KBM-7 (cell line): ENCODE data around the gene ZNF224.

ENCODE experiments used
- DNase-seq: peaks from one replicate; pipeline ENCODE4 v3.0.0-alpha.2; 2015
- in situ Hi-C: fragments of 300-500 bp; cut with MboI; formaldehyde crosslinking; loops from 2 replicates; pipeline ENCODE4 v1.14.3; 2020; ENCODE audit warnings: low sequenced_read_pairs, low pct_unique_long_range_greater_than_20kb, mixed read lengths

The ZNF224 gene

DNA sequence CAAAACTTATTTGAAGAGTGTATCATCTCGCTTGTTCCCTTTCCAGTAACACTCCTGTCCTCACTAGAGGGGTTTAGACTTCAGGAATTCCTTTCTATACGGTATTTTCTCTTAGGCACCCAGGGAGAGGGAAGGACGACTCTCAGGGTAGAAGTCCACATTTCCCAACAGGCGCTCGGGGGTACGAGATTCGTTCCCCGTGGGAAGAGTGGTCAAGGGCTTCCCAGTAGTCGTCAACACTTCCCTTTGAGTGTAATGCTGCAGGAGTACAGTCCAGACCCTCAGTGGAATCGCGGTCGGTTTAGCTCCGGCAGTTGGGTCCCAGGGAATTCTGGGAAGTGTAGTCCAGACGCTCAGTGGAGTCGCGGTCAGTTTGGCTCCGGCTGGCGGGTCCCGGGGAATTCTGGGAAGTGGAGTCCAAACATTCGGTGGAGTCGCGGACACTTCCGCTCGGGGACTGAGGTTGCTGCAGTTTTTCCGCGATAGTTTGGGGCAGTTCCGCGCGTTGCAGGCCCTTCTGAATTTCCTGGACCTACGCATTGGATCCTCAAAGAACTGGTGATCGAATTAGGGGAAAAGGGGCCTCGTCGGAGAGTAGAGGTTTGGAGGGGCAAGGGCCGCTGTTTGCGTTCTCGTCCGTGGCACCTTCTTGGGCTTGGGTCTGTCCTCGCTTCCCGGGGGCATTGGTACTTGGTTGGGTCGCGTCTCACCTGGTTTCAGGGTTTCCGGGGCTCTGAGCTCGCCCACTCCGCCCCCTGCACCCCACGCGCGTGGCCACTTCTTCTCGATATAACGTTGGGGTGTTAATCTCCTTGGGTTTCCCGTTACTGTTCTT is at the start of gene ZNF224:
Gene ZNF224 (plus strand): TSS at position 431 of the 835 bp plus-strand sequence. CDS start 3,513 bp downstream, outside the sequence.
- peak; percentile 93 for DNase-seq
- in situ Hi-C loops: no loop called here

DNA sequence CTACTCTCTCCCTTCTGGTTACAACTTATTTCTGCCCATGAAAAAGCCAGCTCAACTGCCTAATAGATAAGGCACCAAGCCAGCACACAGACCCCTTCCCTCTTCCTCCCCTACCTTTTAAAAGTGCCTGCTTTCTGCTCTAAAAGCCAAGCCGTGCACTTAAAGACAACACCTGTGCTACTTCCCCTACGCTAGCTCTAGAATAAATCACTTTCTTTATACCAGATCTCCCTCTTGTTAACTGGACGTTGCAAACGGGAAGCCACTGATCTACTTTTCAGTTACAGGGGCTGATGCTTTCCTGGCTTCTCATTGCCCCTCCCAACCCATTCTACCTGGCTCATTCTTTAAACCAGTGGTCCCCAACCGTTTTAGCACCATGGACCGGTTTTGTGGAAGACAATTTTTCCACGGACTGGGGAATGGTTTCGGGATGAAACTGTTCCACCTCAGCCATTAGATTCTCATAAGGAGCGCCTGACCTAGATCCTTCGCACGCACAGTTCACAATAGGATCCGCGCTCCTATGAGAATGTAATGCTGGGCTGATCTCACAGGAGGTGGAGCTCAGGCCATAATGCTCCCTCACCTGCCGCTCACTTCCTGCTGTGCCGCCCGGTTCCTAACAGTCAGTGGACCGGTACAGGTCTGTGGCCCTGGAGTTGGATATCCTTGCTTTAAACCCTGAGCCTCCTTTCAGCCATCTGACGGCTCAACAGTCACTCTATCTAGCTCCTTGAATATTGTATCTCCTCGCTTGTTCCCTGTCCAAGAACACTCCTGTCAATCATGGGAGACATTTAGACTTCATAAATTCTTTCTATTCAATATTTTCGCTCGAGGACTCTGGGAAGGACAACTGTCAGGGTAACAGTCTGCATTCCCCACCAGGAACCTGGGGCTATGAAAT is 43.2 kb upstream of the ZNF224 start:
- in situ Hi-C loops: no loop called here
- DNase-seq: no peak

DNA sequence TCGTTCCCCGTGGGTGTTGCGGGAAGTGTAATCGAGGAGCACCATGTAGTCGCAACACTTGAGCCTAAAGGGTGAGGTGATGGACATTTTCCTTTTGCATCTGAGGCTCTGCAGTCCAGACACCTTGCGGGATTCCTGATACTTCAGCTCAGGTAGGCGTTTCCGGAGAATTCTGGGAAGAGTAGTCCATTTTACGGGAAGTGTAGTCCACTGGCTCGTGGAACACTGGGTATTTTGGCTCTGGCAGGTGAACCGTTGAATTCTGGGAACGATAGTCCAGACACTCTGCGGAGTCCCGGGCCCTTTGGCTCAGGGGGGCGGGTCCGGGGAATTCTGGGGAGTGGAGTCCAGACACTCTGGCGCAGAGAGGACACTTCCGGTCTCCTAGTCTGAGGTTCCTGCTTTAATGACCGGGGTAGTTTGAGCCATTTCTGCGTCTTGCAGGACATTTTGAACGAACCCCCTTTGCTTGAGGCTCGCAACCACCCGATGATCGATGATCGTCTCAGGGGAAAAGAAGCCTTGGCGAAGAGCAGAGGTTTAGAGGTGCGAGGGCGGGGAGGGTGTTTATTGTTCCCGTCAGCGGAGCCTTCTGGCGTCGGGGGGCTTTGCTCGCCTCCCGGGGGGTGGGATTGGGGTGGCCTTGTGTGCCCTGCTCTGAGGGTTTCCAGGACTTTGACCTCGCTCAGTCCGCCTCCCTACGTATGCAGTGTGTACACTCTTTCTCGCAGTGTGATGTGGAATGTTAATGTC is 42.3 kb upstream of the ZNF224 start, which contains the start of gene ZNF223:
Gene ZNF223 (plus strand): TSS at position 387 of the 753 bp plus-strand sequence. CDS start 3,141 bp downstream, outside the sequence.
- in situ Hi-C loops: no loop called here

DNA sequence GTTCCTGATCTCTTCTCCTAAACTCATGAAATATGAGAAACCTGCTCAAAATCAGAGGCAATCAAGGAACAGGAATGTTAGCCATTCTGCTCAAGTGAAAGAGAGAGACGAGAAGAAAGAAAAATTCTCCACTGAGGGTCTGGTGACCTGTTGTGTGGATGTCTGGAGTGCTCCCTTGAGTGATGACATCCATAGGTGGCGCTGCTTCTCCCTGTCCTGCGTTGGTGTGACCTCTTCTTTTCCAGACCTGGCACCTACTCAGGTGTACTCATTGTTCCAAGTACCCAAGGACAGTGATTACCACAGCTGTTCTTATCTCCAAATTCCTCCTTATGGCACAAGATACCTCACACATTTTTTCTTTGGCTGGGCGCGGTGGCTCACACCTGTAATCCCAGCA is 38.3 kb upstream of the ZNF224 start:
- DNase-seq: no peak
- in situ Hi-C loops: no loop called here

More for the DNA sequence above, 42.3 kb upstream of the ZNF224 start, which contains the start of gene ZNF223:
- DNase-seq: no peak

DNA sequence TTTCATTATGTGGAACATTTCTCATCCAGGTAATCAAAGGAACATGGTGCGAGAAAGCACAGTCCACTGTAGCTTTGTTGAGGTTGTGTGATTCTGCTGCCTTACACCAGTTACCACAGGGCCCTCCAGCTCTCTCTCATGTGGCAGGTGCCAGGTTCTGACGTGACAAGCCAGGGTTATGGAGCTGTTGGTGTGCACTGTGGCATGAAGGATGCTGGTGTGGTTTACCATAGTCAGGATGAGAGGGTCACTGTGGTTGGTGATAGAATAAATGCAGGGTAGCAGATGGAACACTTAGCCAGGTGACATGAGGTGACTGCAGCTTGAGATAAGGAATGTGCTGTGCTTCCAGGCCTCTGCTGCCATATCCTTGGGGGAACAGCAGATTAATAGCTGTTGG is 34.9 kb upstream of the ZNF224 start:
- no peak for DNase-seq
- in situ Hi-C loops: no loop called here

DNA sequence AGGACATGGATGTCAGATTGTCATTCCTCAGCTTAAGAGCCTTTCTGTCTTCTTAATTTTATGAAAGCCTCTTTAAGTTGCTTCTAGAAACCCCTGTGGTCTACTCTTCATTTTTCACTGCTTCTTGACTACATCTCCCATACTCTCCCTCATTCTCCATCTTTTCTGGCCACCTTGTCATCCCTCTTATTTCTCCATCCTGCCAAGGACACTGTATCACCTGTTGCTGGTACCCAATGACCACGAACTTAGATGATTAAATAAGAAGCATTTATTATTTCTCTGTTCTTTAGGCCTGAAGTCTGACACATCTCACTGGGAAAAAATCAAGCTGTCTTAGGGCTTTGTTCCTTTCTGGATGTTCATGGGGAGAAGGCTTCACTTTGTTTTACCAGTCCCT is 33.1 kb upstream of the ZNF224 start:
- in situ Hi-C loops: no loop called here
- no peak for DNase-seq

DNA sequence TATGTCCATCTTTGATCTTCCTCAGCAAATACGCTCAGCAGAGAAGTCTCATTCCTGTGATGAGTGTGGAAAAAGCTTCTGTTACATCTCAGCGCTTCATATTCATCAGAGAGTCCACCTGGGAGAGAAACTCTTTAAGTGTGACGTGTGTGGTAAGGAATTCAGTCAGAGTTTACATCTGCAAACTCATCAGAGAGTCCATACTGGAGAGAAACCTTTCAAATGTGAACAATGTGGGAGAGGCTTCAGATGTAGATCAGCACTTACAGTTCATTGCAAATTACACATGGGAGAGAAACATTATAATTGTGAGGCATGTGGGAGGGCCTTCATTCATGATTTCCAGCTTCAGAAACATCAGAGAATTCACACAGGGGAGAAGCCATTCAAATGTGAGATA is 27.9 kb upstream of the ZNF224 start:
- in situ Hi-C loops: no loop called here
- no peak for DNase-seq

DNA sequence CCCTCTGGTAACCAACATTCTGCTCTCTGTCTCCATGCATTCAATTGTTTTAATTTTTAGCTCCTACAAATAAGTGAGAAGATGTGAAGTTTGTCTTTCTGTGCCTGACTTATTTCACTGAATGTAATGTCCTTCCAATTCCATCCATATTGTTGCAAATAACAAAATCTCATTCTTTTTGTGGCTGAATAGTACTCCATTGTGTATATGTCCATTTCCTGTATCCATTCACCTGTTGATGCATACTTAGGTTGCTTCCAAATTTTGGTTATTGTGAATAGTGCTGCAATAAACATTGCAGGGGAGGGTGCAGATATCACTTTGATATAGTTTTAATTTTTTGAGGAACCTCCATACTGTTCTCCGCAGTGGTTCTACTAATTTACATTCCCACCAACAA is 24.7 kb upstream of the ZNF224 start:
- in situ Hi-C loops: no loop called here
- no peak for DNase-seq

DNA sequence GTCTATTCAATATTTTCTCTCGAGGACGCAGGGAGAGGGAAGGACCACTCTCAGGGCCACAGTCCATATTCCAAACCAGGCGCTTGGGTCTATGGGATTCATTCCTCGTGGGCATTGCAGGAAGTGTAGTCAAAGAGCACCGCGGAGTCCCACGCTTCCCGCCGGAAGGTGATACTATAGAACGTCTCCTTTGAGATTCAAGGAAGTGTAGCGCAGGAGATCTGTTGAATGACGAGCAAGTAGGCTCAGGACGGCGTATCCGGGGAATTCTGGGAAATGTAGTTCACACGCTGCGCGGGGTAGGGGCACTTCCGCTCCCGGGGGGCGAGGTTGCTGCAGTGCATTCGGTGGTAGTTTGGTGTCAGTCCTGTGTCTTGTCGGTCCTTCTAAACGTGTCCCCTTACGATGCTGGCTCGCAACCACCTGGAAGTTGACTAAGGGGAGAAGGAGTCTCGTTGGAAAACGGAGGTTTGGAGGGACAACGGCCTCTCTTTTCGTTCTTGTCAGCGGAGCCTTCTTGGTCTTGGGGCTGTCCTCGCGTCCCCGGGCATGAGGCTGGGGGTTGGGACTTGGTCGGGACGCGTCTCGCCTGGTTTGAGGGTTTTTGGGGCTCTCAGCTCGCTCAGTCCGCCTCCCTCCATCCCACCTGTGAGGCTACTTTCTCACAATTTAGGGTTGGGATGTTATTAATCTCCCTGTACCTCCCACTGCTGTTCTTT is 22.2 kb upstream of the ZNF224 start, which contains the start of gene ZNF284:
Gene ZNF284 (plus strand): TSS at position 336 of the 719 bp plus-strand sequence. CDS start 4,231 bp downstream, outside the sequence.
- in situ Hi-C loops: no loop called here
- peak; percentile 92 for DNase-seq

DNA sequence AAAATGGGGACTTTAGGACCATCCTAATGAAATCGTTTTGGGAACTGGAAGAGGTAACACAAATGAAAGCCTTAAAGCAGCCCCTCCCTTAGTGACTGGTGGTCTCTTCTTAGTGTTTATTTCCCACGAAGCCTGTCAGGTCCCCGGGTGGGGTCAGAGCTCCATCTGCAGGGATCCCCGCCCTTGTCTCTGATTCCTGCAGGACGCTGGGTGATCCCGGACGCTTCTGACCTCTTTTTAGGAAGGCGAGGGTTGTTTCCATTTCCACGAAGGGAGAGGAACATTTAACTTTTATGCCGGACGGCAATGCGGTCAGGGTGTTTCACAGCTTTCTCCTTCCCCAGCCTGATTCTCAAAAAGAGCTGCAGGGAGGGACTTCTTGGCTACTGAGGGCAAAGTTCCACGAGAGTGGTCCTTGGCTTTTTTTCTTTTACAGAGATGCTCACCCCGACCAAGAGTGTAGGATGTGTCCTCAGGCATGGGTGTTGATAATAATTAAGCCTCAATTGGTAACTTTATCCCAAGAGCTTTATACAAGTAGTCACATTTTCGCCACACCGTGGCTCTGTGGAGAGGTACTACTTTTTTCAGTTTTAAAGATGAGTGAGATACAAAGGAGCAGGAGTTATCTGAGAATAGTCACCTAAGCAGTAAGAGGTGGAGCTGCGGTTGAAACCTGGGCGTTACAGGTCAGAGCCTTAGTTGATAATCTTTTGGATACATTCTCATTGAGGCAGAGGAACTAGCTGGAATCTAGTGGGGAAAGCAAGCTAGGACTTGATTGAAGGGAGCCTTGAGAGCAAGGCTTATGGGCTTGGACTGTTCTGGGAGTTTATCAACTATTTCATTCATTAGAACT is 21.4 kb upstream of the ZNF224 start:
- no peak for DNase-seq
- in situ Hi-C loops: no loop called here

DNA sequence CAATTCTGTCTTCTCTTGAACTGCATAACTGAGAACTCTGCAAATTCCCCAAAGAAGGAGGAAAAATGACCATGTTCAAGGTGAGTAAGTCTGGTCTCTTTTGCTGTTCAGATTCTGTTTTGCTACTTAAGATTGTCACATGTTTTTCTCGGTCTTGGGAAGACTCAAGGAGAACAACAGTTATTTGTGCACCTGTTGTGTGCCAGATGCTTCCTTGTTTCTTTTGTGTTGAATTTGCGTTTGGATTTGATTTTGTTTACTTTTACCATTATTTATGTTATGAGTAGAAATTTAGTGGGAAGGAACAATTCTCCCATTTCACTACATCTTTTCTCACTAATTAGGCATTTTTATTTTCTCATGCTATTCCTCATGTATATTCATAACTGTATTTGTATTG is 17.8 kb upstream of the ZNF224 start:
- in situ Hi-C loops: no loop called here

DNA sequence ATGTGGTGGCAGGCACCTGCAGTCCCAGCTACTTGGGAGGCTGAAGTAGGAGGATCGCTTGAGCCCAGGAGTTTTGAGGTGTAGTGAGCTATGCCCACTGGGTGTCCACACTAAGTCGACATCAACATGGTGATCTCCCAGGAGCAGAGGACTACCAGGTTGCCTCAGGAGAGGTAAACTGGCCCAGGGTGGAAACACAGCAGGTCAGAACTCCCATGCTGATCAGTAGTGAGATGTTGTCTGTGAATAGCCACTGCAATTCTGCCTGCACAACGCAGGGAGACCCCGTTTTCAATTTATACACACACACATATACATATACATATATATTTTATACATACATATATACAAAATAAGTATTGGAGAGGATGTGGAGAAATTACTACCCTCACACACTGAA is 2.1 kb upstream of the ZNF224 start:
- no peak for DNase-seq
- in situ Hi-C loops: no loop called here

More for the DNA sequence above, 17.8 kb upstream of the ZNF224 start:
- DNase-seq: no peak

DNA sequence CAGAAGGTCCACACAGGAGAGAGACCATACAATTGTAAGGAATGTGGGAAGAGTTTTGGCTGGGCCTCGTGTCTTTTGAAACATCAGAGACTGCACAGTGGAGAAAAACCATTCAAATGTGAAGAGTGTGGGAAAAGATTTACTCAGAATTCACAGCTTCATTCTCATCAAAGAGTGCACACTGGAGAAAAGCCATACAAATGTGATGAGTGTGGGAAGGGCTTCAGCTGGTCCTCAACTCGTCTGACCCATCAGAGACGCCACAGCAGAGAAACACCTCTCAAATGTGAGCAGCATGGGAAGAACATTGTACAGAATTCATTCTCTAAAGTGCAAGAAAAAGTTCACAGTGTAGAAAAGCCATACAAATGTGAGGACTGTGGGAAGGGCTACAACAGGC is 13.6 kb downstream of the ZNF224 start:
- no peak for DNase-seq
- in situ Hi-C loops: no loop called here

DNA sequence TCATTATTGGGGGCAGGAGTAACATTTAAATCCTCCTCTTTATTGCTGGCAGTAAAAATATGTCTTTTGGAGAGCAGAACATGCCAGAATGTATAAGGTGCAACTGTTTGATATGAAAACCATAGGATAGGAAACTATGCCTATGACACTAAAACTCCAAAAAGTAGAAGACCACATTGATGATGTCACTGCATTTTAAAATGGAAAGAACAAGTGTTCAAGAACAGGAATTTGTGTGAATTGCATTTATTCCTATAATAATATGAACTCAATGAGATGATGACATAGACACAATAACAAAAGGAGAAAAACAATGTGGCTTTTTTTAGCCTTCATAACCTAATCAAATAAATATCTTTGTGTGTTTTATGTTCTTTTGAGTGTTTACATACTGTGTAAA is 15.3 kb downstream of the ZNF224 start:
- no peak for DNase-seq
- in situ Hi-C loops: no loop called here

DNA sequence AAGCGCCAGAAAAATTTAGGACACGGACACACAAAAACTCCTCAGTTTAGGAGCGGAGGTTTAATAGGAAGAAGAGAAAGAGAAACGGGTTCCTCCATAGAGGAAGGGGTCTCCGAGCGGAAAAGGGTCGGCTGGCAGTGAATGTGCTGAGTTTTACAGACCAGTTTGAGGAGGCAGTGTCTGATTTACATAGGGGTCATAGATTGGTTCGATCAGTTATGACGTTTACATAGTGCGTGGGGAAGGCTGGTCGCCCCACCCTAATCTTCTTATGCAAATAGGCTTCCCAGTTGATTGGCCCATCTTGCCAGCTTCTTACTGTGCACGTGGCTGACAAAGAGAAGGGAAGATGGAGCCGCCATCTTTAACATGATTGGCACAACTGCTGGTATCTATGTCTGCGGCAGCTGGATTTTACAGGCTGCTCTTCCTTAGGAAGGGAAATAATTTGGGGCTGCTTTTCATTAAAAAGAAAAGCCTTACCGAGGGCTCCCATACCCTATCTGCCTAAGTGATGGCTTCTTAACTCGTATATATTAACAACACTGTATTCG is 17.8 kb downstream of the ZNF224 start:
- DNase-seq: no peak
- in situ Hi-C loops: no loop called here

DNA sequence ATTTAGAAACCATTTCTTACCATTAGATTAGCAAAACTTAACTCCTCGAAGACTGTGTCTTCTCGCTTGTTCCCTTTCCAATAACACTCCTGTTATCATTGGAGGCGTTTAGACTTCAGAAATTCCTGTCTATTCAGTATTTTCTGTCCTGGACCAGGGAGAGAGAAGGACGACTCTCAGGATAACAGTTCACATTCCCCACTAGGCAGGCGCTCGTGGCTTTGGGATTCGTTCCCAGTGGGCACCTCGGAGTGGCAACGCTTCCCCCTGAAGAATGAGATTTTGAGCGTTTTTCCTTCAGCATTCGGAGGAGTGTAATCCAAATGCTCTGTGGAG is 18.6 kb downstream of the ZNF224 start:
- no peak for DNase-seq
- in situ Hi-C loops: no loop called here

DNA sequence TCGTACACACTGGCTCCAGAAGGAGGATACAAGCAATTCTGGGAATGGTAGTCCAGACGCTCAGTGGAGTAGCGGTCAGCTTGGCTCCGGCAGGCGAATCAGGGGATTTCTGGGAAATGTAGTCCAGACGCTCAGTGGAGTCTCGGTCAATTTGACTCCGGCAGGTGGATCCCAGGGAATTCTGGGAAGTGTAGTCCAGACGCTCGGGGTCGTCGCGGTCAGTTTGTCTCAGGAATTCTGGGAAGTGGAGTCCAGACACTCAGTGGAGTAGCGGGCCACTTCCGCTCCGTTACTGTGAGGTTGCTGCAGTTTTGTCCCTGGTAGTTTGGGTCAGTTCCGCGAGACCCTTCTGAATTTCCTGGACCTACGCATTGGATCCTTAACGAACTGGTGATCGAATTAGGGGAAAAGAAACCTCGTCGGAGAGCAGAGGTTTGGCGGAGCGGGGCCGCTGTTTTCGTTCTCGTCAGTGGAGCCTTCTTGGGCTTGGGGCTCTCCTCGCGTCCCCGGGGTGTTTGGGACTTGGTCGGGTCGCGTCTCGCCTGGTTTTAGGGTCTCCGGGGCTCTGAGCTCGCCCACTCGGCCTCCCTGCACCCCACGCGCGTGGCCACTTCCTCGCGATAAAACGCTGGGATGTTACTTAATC is 19.1 kb downstream of the ZNF224 start, which contains the start of gene ZNF225:
Gene ZNF225 (plus strand): TSS at position 262 of the 646 bp plus-strand sequence. CDS start 2,429 bp downstream, outside the sequence.
- in situ Hi-C loops: no loop called here
- DNase-seq: peak; percentile 98
